SK-N-SH (cell line): ENCODE results near the gene GALNTL6. TPM values are rescaled to one million over a fixed set of nuclear protein-coding genes. Genes with fewer than 3 reads are reported as not detected.

ENCODE experiments used
- CTCF ChIA-PET: fragments of 300-600, 350-600 bp; formaldehyde crosslinking; extraction: SDS; loops from one replicate; lab custom pipeline; 2021; lab: Yijun Ruan, JAX
- POLR2A ChIA-PET: fragments of 350-600 bp; sonication (Branson Sonifier 250); formaldehyde crosslinking; extraction: SDS; loops from one replicate; lab custom pipeline; 2020; ENCODE audit warnings: antibody characterized with exemption, inconsistent platforms; lab: Yijun Ruan, JAX
- DNase-seq: peaks from one replicate; pipeline ENCODE4 v3.0.0; 2012
- H2AFZ ChIP-seq: fragments of 200-600 bp; sonication (generic); 2 replicates; pipeline ENCODE4 v1.8.1; 2016; ENCODE audit warnings: antibody characterized with exemption, mild to moderate bottlenecking, low read depth
- H3F3A ChIP-seq: fragments of 200-600 bp; sonication (generic); replicated peaks from 2 replicates; pipeline ENCODE3; 2016; ENCODE audit warnings: antibody characterized with exemption, mild to moderate bottlenecking; ENCODE audit not compliant: insufficient read depth
- H3K27ac ChIP-seq, 2 experiments: fragments of 200-500 bp in 1 of 2; fragments of 200-600 bp in 1 of 2; sonication (Bioruptor generic) in 1 of 2; sonication (generic), shearing (Covaris generic) in 1 of 2; 2 replicates each; pipeline versions ENCODE4 v1.5.1 to v1.6.1; 2014 to 2016; ENCODE audit warnings: low read depth in 2 of 2, inconsistent platforms in 1 of 2, low read length in 1 of 2, mild to moderate bottlenecking in 1 of 2, mixed read lengths in 1 of 2
- H3K27me3 ChIP-seq: fragments of 200-600 bp; sonication (generic), shearing (Covaris generic); 2 replicates; pipeline ENCODE4 v1.6.1; 2016; ENCODE audit warnings: mixed run types; ENCODE audit not compliant: insufficient read depth
- H3K36me3 ChIP-seq, 2 experiments: fragments of 200-500 bp in 1 of 2; fragments of 200-600 bp in 1 of 2; sonication (Bioruptor generic) in 1 of 2; sonication (generic) in 1 of 2; replicated peaks in 1 of 2; 2 replicates each; pipeline versions ENCODE3 to v1.5.1; 2014 to 2016; ENCODE audit warnings: low read length in 1 of 2, mild to moderate bottlenecking in 1 of 2; ENCODE audit not compliant: insufficient read depth in 2 of 2, control insufficient read depth in 1 of 2
- H3K4me1 ChIP-seq, 2 experiments: fragments of 200-500 bp in 1 of 2; fragments of 200-600 bp in 1 of 2; sonication (Bioruptor generic) in 1 of 2; sonication (generic), shearing (Covaris generic) in 1 of 2; 2 replicates each; pipeline versions ENCODE4 v1.5.1 to v1.6.1; 2014 to 2016; ENCODE audit warnings: low read depth in 1 of 2, low read length in 1 of 2, mixed run types in 1 of 2; ENCODE audit not compliant: insufficient read depth in 2 of 2, control insufficient read depth in 1 of 2
- H3K4me2 ChIP-seq: fragments of 200-600 bp; sonication (generic), shearing (Covaris generic); 2 replicates; pipeline ENCODE4 v1.6.1; 2017; ENCODE audit warnings: mixed run types
- H3K4me3 ChIP-seq, 2 experiments: fragments of 200-500 bp in 1 of 2; fragments of 200-600 bp in 1 of 2; sonication (Bioruptor generic) in 1 of 2; sonication (generic), shearing (Covaris generic) in 1 of 2; 2 replicates each; pipeline versions ENCODE4 v1.5.1 to v1.8.1; 2014 to 2016; ENCODE audit warnings: low read depth in 2 of 2, inconsistent platforms in 1 of 2, low read length in 1 of 2, mild to moderate bottlenecking in 1 of 2, mixed read lengths in 1 of 2, moderate library complexity in 1 of 2
- H3K79me2 ChIP-seq: fragments of 200-600 bp; sonication (generic); 2 replicates; pipeline ENCODE4 v1.8.1; 2017; ENCODE audit warnings: mild to moderate bottlenecking; ENCODE audit not compliant: insufficient read depth
- H3K9ac ChIP-seq: fragments of 200-600 bp; sonication (generic); 2 replicates; pipeline ENCODE4 v1.6.1; 2017; ENCODE audit warnings: mixed run types
- H3K9me2 ChIP-seq: fragments of 200-600 bp; sonication (generic); 2 replicates; pipeline ENCODE4 v1.6.1; 2017; ENCODE audit warnings: mixed run types
- H3K9me3 ChIP-seq: fragments of 200-600 bp; sonication (generic); 2 replicates; pipeline ENCODE4 v1.6.1; 2017; ENCODE audit warnings: mixed run types, mild to moderate bottlenecking, moderate library complexity
- H4K20me1 ChIP-seq: fragments of 200-600 bp; sonication (generic); 2 replicates; pipeline ENCODE4 v1.6.1; 2017; ENCODE audit warnings: mild to moderate bottlenecking, mixed run types; ENCODE audit not compliant: insufficient read depth
- CHD2 ChIP-seq: fragments of 150-350 bp; IDR thresholded peaks from 2 replicates; pipeline ENCODE4 v1.6.1; 2018; ENCODE audit warnings: low read length; ENCODE audit not compliant: partially characterized antibody
- CTCF ChIP-seq: fragments of 200-600 bp; sonication (generic); IDR thresholded peaks from 2 replicates; pipeline ENCODE4 v1.6.1; 2017; ENCODE audit warnings: antibody characterized with exemption, mild to moderate bottlenecking, moderate library complexity
- ELF1 ChIP-seq: IDR thresholded peaks from 2 replicates; pipeline ENCODE4 v1.4.0; 2012
- EP300 ChIP-seq, 2 experiments: IDR thresholded peaks; 2 replicates each; pipeline versions ENCODE4 v1.4.0 to v1.6.1; 2012; ENCODE audit warnings: borderline replicate concordance in 1 of 2, low read depth in 1 of 2, low read length in 1 of 2
- EZH2phosphoT487 ChIP-seq: fragments of 200-600 bp; sonication (generic); IDR thresholded peaks from 2 replicates; pipeline ENCODE4 v1.6.1; 2017; ENCODE audit warnings: low read depth, mixed run types, mild to moderate bottlenecking, antibody characterized with exemption, moderate library complexity, borderline replicate concordance
- FOXJ3 ChIP-seq: sonication (generic); formaldehyde crosslinking; IDR thresholded peaks from 2 replicates; pipeline ENCODE4 v1.5.1; 2020; ENCODE audit warnings: mild to moderate bottlenecking, missing genetic modification reagents
- GABPA ChIP-seq: IDR thresholded peaks from 2 replicates; pipeline ENCODE4 v1.4.0; 2012; ENCODE audit warnings: low read depth, mild to moderate bottlenecking
- MEF2A ChIP-seq: IDR thresholded peaks from 2 replicates; pipeline ENCODE4 v1.4.0; 2012; ENCODE audit warnings: low read depth, borderline replicate concordance
- MXI1 ChIP-seq: IDR thresholded peaks from 2 replicates; pipeline ENCODE4 v1.6.1; 2012; ENCODE audit warnings: mild to moderate bottlenecking, low read depth, low read length, improper control_type of control experiment
- NFIC ChIP-seq: IDR thresholded peaks from 2 replicates; pipeline ENCODE4 v1.4.0; 2012; ENCODE audit warnings: borderline replicate concordance
- RCOR1 ChIP-seq: fragments of 150-350 bp; IDR thresholded peaks from 2 replicates; pipeline ENCODE4 v1.6.1; 2017; ENCODE audit warnings: antibody characterized with exemption, low read length
- REST ChIP-seq: IDR thresholded peaks from 2 replicates; pipeline ENCODE4 v1.6.1; 2012; ENCODE audit warnings: mild to moderate bottlenecking, low read depth, low read length, moderate library complexity
- TCF12 ChIP-seq: IDR thresholded peaks from 2 replicates; pipeline ENCODE4 v1.4.0; 2012
- TEAD4 ChIP-seq: IDR thresholded peaks from 2 replicates; pipeline ENCODE4 v1.4.0; 2012; ENCODE audit warnings: mild to moderate bottlenecking, borderline replicate concordance; ENCODE audit not compliant: insufficient read depth
- YY1 ChIP-seq: IDR thresholded peaks from 2 replicates; pipeline ENCODE4 v1.4.0; 2012; ENCODE audit warnings: low read depth, mild to moderate bottlenecking
- ZBTB33 ChIP-seq: IDR thresholded peaks from 2 replicates; pipeline ENCODE4 v1.4.0; 2012; ENCODE audit warnings: low read depth, borderline replicate concordance
- polyA plus RNA-seq, 3 experiments: library from polyadenylated mRNA; depleted of rRNA; stranded (reverse); fragments of >200 nt; gene quantifications; 2 replicates each; pipeline ENCODE4 v1.2.3, GENCODE V29; 2012

GALNTL6 gene
- polyA plus RNA-seq, 1 of the 3 experiments (the other 2 are of a cell fraction): 0.07 TPM

GRCh38 chr4:171979461-171979860, 166.3 kb downstream of the GALNTL6 start (continued):
- TF ChIP-seq CTCF (no peak), MEF2A (no peak), CHD2 (no peak), YY1 (no peak), TEAD4 (no peak), ELF1 (no peak)

DNA sequence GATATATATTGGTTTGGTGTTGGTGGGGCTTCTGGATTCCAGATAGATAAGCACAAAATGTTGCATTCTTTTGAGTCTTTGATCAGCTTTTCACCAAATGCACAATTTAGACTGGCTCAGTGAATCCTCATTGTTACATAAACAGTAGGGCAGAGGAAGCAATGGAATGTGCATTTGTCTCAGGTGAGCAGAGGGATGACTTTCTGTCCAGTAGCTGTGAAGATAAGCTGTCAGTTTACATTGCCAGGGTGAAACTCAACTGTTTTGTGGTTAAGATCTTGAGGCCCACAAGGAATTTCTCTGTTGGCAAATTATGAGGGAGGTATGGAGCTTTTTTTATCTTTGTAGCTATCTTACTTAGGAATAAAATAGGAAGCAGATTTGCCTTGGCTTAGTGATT, 168.0 kb downstream of the GALNTL6 start:
- Histone ChIP-seq H3K36me3 (no peaks in the 10 kb centered on the region), H3K9me3 (no peaks in the 10 kb centered on the region)
- CTCF ChIA-PET: no interaction called here
- POLR2A ChIA-PET: no interaction called here
- no peak for TF ChIP-seq EZH2phosphoT487
- no peak for TF ChIP-seq NFIC
- TF ChIP-seq FOXJ3 (CRISPR knock-in tag): no peak
- no peak for TF ChIP-seq GABPA
- no peak for TF ChIP-seq ZBTB33
- TF ChIP-seq CTCF: no peak
- TF ChIP-seq ELF1: no peak
- no peak for TF ChIP-seq TCF12
- TF ChIP-seq EP300 (IDR thresholded peaks at IDR 0.05; ENCODE audit: borderline replicate concordance in 1 of 2, low read depth in 1 of 2, low read length in 1 of 2): no peak
- TF ChIP-seq RCOR1: no peak
- no peak for TF ChIP-seq REST
- no peak for TF ChIP-seq MXI1
- TF ChIP-seq YY1: no peak
- TF ChIP-seq CHD2: no peak
- TF ChIP-seq, all 33 proteins: peak for 0
- H3K27ac ChIP-seq: no peak overlapping the region
- no peak overlapping the region for H3K4me2 ChIP-seq
- H3K9me2 ChIP-seq: no peaks in the 10 kb centered on the region
- H2AFZ ChIP-seq: no peak overlapping the region
- no peaks in the 10 kb centered on the region for H3K79me2 ChIP-seq
- H3K27me3 ChIP-seq: no peaks in the 10 kb centered on the region
- H3F3A ChIP-seq: no peaks in the 10 kb centered on the region
- no peak overlapping the region for H3K4me3 ChIP-seq
- no peak for DNase-seq
- H4K20me1 ChIP-seq: no peaks in the 10 kb centered on the region
- H3K4me1 ChIP-seq: no peaks in the 10 kb centered on the region
- no peak overlapping the region for H3K9ac ChIP-seq
